CD4-positive, alpha-beta T cell (primary cell): Measurements from ENCODE around the gene FREM1. TPM values are rescaled to one million over a fixed set of nuclear protein-coding genes. Genes with fewer than 3 reads are reported as not detected.

Experiments used
- ATAC-seq: fragments of 200-7000 bp; cut with Tn5 transposase; one replicate; pipeline ENCODE4 v1.10.0; 2022; ENCODE audit warnings: mild to moderate bottlenecking; ENCODE audit not compliant: poor library complexity
- CTCF ChIA-PET: fragments of 350-600 bp; sonication (Branson Sonifier 250); formaldehyde crosslinking; loops from one replicate; lab custom pipeline; 2021; ENCODE audit warnings: antibody characterized with exemption, inconsistent platforms; lab: Charles Lee
- POLR2A ChIA-PET: fragments of 350-600 bp; sonication (Branson Sonifier 250); formaldehyde crosslinking; loops from one replicate; lab custom pipeline; 2021; ENCODE audit warnings: antibody characterized with exemption, inconsistent platforms; lab: Charles Lee
- DNase-seq, 14 experiments: peaks; one replicate each; pipeline ENCODE4 v3.0.0-alpha.2; 2013 to 2020; ENCODE audit warnings: mixed read lengths in 2 of 14
- H3K27ac ChIP-seq, 2 donors: one replicate each; pipeline versions ENCODE4 v1.5.1 to v1.7.0; 2013; ENCODE audit warnings: low read length in 2 of 2, low read depth in 1 of 2, mild to moderate bottlenecking in 1 of 2
- H3K27me3 ChIP-seq, 2 experiments: 1 replicate in 1 of 2; 2 replicates in 1 of 2; pipeline versions ENCODE4 v1.6.1 to v1.7.0; 2013; ENCODE audit warnings: low read length in 2 of 2, control low read depth in 1 of 2, mild to moderate bottlenecking in 1 of 2, moderate library complexity in 1 of 2; ENCODE audit not compliant: insufficient read depth in 2 of 2, control insufficient read depth in 1 of 2
- H3K36me3 ChIP-seq: one replicate; pipeline ENCODE4 v1.6.1; 2013; ENCODE audit warnings: low read length, control low read depth; ENCODE audit not compliant: insufficient read depth
- H3K4me1 ChIP-seq: one replicate; pipeline ENCODE4 v1.6.1; 2013; ENCODE audit warnings: low read length, control low read depth; ENCODE audit not compliant: insufficient read depth
- H3K4me3 ChIP-seq: one replicate; pipeline ENCODE4 v1.5.1; 2013; ENCODE audit warnings: mild to moderate bottlenecking, low read length, moderate library complexity
- H3K9me3 ChIP-seq, 2 experiments: 1 replicate in 1 of 2; 2 replicates in 1 of 2; pipeline versions ENCODE4 v1.6.1 to v1.7.0; 2013; ENCODE audit warnings: low read length in 2 of 2, mild to moderate bottlenecking in 2 of 2, control low read depth in 1 of 2, moderate library complexity in 1 of 2; ENCODE audit not compliant: control insufficient read depth in 1 of 2, insufficient read depth in 1 of 2
- H3K27ac Mint-ChIP-seq: one replicate; pipeline ENCODE4 v1.8.0; 2020; ENCODE audit warnings: mixed read lengths
- H3K27me3 Mint-ChIP-seq: one replicate; pipeline ENCODE4 v1.8.0; 2021; ENCODE audit warnings: mixed read lengths
- H3K36me3 Mint-ChIP-seq: one replicate; pipeline ENCODE4 v1.8.0; 2021; ENCODE audit warnings: low read depth, mixed read lengths
- H3K4me1 Mint-ChIP-seq: one replicate; pipeline ENCODE4 v1.8.0; 2021; ENCODE audit warnings: low read depth, mixed read lengths
- H3K4me3 Mint-ChIP-seq: one replicate; pipeline ENCODE4 v1.8.0; 2020; ENCODE audit warnings: mild to moderate bottlenecking, mixed read lengths
- H3K9me3 Mint-ChIP-seq: one replicate; pipeline ENCODE4 v1.8.0; 2020; ENCODE audit warnings: mixed read lengths
- CTCF ChIP-seq: fragments of 200-600 bp; IDR thresholded peaks from one replicate; pipeline ENCODE4 v1.8.0; 2022; ENCODE audit warnings: antibody characterized with exemption, mild to moderate bottlenecking
- intact Hi-C, 2 experiments: fragments of 100-400 bp; cut with DNase I in 1 of 2; cut with micrococcal nuclease in 1 of 2; formaldehyde crosslinking; loops; one replicate each; pipeline versions ENCODE4 v1.15.1 to v1.9.0; 2023 to 2025; cut with DNase I, micrococcal nuclease
- total RNA-seq, 174 experiments: library from RNA in 2 of 174; stranded (reverse) in 2 of 174; gene quantifications; one replicate each; pipeline ENCODE4 v1.2.3 and lab custom pipeline; 2021 to 2026

The FREM1 gene
- total RNA-seq, 2 experiments from 2014 or later, result 0.27 TPM; not detected in 1

- Histone ChIP-seq H3K27ac (no peak overlapping the region), H3K27me3 (no peaks in the 10 kb centered on the region), H3K4me1 (no peaks in the 10 kb centered on the region), H3K9me3 (peaks cover 0 to 3% of the 10 kb centered on the region in 2 experiments), H3K4me3 (no peak overlapping the region), H3K36me3 (no peaks in the 10 kb centered on the region)
- ATAC-seq (no peak), DNase-seq (no peak)
- POLR2A ChIA-PET, result no interaction called here
- TF ChIP-seq CTCF, result no peak
- Mint-ChIP-seq H3K27me3 (peaks cover 5% of the 10 kb centered on the region), H3K36me3 (no peaks in the 10 kb centered on the region), H3K27ac (no peak overlapping the region), H3K4me3 (no peak overlapping the region), H3K9me3 (no peaks in the 10 kb centered on the region), H3K4me1 (no peaks in the 10 kb centered on the region)
- CTCF ChIA-PET, result no interaction called here
- intact Hi-C loops, result no loop called here
These were observed 20.8 kb downstream of the FREM1 start for GRCh38 chr9:14889451-14889850.

GRCh38 chr9:14888875-14889274 is 21.4 kb downstream of the FREM1 start:
- intact Hi-C loops, result no loop called here
- H3K36me3 Mint-ChIP-seq, result no peaks in the 10 kb centered on the region
- no peak for TF ChIP-seq CTCF
- H3K4me3 Mint-ChIP-seq, result no peak overlapping the region
- CTCF ChIA-PET, result no interaction called here
- H3K4me1 ChIP-seq, result no peaks in the 10 kb centered on the region
- H3K27ac Mint-ChIP-seq, result no peak overlapping the region
- H3K27me3 ChIP-seq, result no peaks in the 10 kb centered on the region
- POLR2A ChIA-PET, result no interaction called here
- no peaks in the 10 kb centered on the region for H3K4me1 Mint-ChIP-seq
- no peaks in the 10 kb centered on the region for H3K9me3 Mint-ChIP-seq
- no peak for ATAC-seq
- H3K4me3 ChIP-seq, result no peak overlapping the region
- no peaks in the 10 kb centered on the region for H3K36me3 ChIP-seq
- DNase-seq, result no peak
- peaks cover 0 to 3% of the 10 kb centered on the region in 2 experiments for H3K9me3 ChIP-seq
- H3K27me3 Mint-ChIP-seq, result peaks cover 5% of the 10 kb centered on the region
- no peak overlapping the region for H3K27ac ChIP-seq

- H3K27me3 ChIP-seq, result no peaks in the 10 kb centered on the region
- CTCF ChIA-PET, result no interaction called here
- no peaks in the 10 kb centered on the region for H3K4me1 ChIP-seq
- no peaks in the 10 kb centered on the region for H3K9me3 Mint-ChIP-seq
- no peak overlapping the region for H3K4me3 Mint-ChIP-seq
- no peak for TF ChIP-seq CTCF
- H3K9me3 ChIP-seq, result peaks cover 0 to 3% of the 10 kb centered on the region in 2 experiments
- no peak overlapping the region for H3K27ac Mint-ChIP-seq
- no peaks in the 10 kb centered on the region for H3K4me1 Mint-ChIP-seq
- H3K27me3 Mint-ChIP-seq, result peaks cover 5% of the 10 kb centered on the region
- POLR2A ChIA-PET, result no interaction called here
- H3K36me3 ChIP-seq, result no peaks in the 10 kb centered on the region
- H3K36me3 Mint-ChIP-seq, result no peaks in the 10 kb centered on the region
- ATAC-seq (no peak), DNase-seq (no peak)
- H3K27ac ChIP-seq, result no peak overlapping the region
- no peak overlapping the region for H3K4me3 ChIP-seq
- intact Hi-C loops, result no loop called here
These were observed 22.0 kb downstream of the FREM1 start for GRCh38 chr9:14888272-14888671.
